ENCODE results near the gene WHAMM. TPM values are rescaled to one million over a fixed set of nuclear protein-coding genes. Genes with fewer than 3 reads are reported as not detected.

WHAMM gene
- total and polyA plus RNA-seq, 2 donors (not counting 3 experiments of a cell fraction or from before 2014, with no cell fraction given): 4.1 to 9.4 TPM

DNA sequence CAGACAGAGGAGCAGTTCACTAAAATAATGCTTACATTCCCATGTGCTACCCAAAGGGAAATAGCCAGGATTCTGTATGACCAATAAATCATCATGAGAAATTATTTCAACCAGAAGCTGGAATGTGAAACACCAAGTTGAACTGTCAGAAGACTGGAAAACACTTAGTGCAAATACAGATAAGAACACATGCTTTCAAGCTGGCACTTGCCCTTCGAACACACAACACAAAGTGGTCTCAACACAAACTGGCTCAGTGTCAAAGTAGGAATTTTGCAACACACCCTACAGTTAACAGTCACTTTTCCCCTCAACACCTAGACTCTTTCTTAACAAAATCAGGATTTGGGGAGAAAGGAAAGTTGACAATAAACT is 4.9 kb upstream of the WHAMM start:
- no TSS peak for BruUV-seq (replicated peaks)
- no peak overlapping the region for H3K27ac ChIP-seq (ENCODE audit: insufficient read depth, low read depth, low read length)
- TF ChIP-seq, protein P1, sequence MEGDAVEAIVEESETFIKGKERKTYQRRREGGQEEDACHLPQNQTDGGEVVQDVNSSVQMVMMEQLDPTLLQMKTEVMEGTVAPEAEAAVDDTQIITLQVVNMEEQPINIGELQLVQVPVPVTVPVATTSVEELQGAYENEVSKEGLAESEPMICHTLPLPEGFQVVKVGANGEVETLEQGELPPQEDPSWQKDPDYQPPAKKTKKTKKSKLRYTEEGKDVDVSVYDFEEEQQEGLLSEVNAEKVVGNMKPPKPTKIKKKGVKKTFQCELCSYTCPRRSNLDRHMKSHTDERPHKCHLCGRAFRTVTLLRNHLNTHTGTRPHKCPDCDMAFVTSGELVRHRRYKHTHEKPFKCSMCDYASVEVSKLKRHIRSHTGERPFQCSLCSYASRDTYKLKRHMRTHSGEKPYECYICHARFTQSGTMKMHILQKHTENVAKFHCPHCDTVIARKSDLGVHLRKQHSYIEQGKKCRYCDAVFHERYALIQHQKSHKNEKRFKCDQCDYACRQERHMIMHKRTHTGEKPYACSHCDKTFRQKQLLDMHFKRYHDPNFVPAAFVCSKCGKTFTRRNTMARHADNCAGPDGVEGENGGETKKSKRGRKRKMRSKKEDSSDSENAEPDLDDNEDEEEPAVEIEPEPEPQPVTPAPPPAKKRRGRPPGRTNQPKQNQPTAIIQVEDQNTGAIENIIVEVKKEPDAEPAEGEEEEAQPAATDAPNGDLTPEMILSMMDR (IDR thresholded peaks at IDR 0.05; ENCODE audit: extremely low read depth in 1 of 2, insufficient read depth in 1 of 2, low read depth in 1 of 2, low read length in 2 of 2): no peak
- TF ChIP-seq JUN (IDR thresholded peaks at IDR 0.05; ENCODE audit: borderline replicate concordance, insufficient read depth, insufficient read length, low read depth) (no peak), POLR2AphosphoS5 (IDR thresholded peaks at IDR 0.05; ENCODE audit: insufficient read depth, low read depth, low read length) (no peak), MYC (IDR thresholded peaks at IDR 0.05; ENCODE audit: low read depth, low read length) (no peak)
- POLR2A ChIA-PET: no interaction called here
- H3K4me1 ChIP-seq (ENCODE audit: control insufficient read depth, extremely low read depth, insufficient read depth, low read length): no peaks in the 10 kb centered on the region
- H3K4me3 ChIP-seq (replicated peaks in 1 of 3; ENCODE audit: insufficient read depth in 1 of 3, low read depth in 1 of 3, low read length in 3 of 3): no peak overlapping the region
- no peaks in the 10 kb centered on the region for H3K79me2 ChIP-seq (ENCODE audit: control insufficient read depth, insufficient read depth, low read length)
- FAIRE-seq (no peak), DNase-seq (ENCODE audit: low read depth, low spot score) (no peak)
- intact Hi-C loops (cut with micrococcal nuclease) (no loop called here), dilution Hi-C loops (cut with MboI; ENCODE audit: extremely low pct_ligation_motif_present, low sequenced_read_pairs) (no loop called here)
- no peak overlapping the region for H3K4me2 ChIP-seq (ENCODE audit: insufficient read depth, low read length)
- H4K20me1 ChIP-seq (replicated peaks; ENCODE audit: control insufficient read depth, extremely low read depth, insufficient read depth, low read length): no peaks in the 10 kb centered on the region
- H3K9me3 ChIP-seq (replicated peaks; ENCODE audit: control insufficient read depth, insufficient read depth, low read length): no peaks in the 10 kb centered on the region
- CTCF ChIA-PET: interaction anchor here (0.6 kb wide), 1 partner anchor 10 kb away, joined by 3 read pairs; no protein-coding TSS in a partner anchor
- H2AFZ ChIP-seq (ENCODE audit: low read depth, low read length): no peak overlapping the region
- H3K9me1 ChIP-seq (replicated peaks; ENCODE audit: control insufficient read depth, extremely low read depth, insufficient read depth, low read length): no peaks in the 10 kb centered on the region
- H3K9ac ChIP-seq (replicated peaks; ENCODE audit: extremely low read depth, insufficient read depth, low read length): no peak overlapping the region
- H3K27me3 ChIP-seq (ENCODE audit: control insufficient read depth in 2 of 2, insufficient read depth in 2 of 2, low read length in 2 of 2): peaks cover 0 to 13% of the 10 kb centered on the region in 2 experiments
- no peaks in the 10 kb centered on the region for H3K36me3 ChIP-seq (ENCODE audit: control insufficient read depth in 2 of 2, extremely low read depth in 1 of 2, insufficient read depth in 2 of 2, low read length in 2 of 2)

- no peak within 1 kb of the TSS for H2AFZ ChIP-seq (ENCODE audit: low read depth, low read length)
- BruUV-seq (replicated peaks): no TSS peak
- H3K9ac ChIP-seq (replicated peaks; ENCODE audit: extremely low read depth, insufficient read depth, low read length): no peak within 1 kb of the TSS
- no peak for DNase-seq (ENCODE audit: low read depth, low spot score)
- no peaks in the 10 kb centered on the region for H3K9me1 ChIP-seq (replicated peaks; ENCODE audit: control insufficient read depth, extremely low read depth, insufficient read depth, low read length)
- no peak for TF ChIP-seq GATA2 (IDR thresholded peaks at IDR 0.05; ENCODE audit: insufficient read depth, insufficient read length, low read depth, low read length)
- TF ChIP-seq POLR2AphosphoS5 (IDR thresholded peaks at IDR 0.05; ENCODE audit: insufficient read depth, low read depth, low read length): no peak
- TF ChIP-seq POLR2A (IDR thresholded peaks at IDR 0.05; ENCODE audit: low read depth, low read length): no peak
- TF ChIP-seq MAX (IDR thresholded peaks at IDR 0.05; ENCODE audit: insufficient read depth, insufficient read length): no peak
- dilution Hi-C loops (cut with MboI; ENCODE audit: extremely low pct_ligation_motif_present, low sequenced_read_pairs) (no loop called here), intact Hi-C loops (cut with micrococcal nuclease) (no loop called here)
- H3K9me3 ChIP-seq (replicated peaks; ENCODE audit: control insufficient read depth, insufficient read depth, low read length): no peaks in the 10 kb centered on the region
- FAIRE-seq: no peak
- no peaks in the 10 kb centered on the region for H3K4me1 ChIP-seq (ENCODE audit: control insufficient read depth, extremely low read depth, insufficient read depth, low read length)
- H3K79me2 ChIP-seq (ENCODE audit: control insufficient read depth, insufficient read depth, low read length): peaks cover 10% of the 10 kb centered on the region
- H3K4me2 ChIP-seq (ENCODE audit: insufficient read depth, low read length): no peak within 1 kb of the TSS
- H4K20me1 ChIP-seq (replicated peaks; ENCODE audit: control insufficient read depth, extremely low read depth, insufficient read depth, low read length): no peaks in the 10 kb centered on the region
- H3K27me3 ChIP-seq (ENCODE audit: control insufficient read depth in 2 of 2, insufficient read depth in 2 of 2, low read length in 2 of 2): peaks cover 0 to 13% of the 10 kb centered on the region in 2 experiments
- no peak within 1 kb of the TSS for H3K27ac ChIP-seq (ENCODE audit: insufficient read depth, low read depth, low read length)
- no peak within 1 kb of the TSS for H3K4me3 ChIP-seq (replicated peaks in 1 of 3; ENCODE audit: insufficient read depth in 1 of 3, low read depth in 1 of 3, low read length in 3 of 3)
- H3K36me3 ChIP-seq (ENCODE audit: control insufficient read depth in 2 of 2, extremely low read depth in 1 of 2, insufficient read depth in 2 of 2, low read length in 2 of 2): no peaks in the 10 kb centered on the region
- POLR2A ChIA-PET: no interaction called here
- CTCF ChIA-PET: no interaction called here
Observed at GRCh38 chr15:82805994-82806406, 3.4 kb upstream of the WHAMM start, which contains the start of gene FSD2. FSD2 (minus strand) TSS chr15:82806069; CDS start chr15:82787390, 18,679 bp downstream.
